ENCODE data around the gene CASKIN1.
A peak's percentile ranks its signal among the peaks of the same experiment; 100 is the strongest.

CASKIN1 gene

GRCh38 chr16:2190659-2191445 lies 5.6 kb downstream of the CASKIN1 start:
- no peak for DNase-seq

GRCh38 chr16:2190002-2190658 lies 6.3 kb downstream of the CASKIN1 start:
- DNase-seq = no peak

DNA sequence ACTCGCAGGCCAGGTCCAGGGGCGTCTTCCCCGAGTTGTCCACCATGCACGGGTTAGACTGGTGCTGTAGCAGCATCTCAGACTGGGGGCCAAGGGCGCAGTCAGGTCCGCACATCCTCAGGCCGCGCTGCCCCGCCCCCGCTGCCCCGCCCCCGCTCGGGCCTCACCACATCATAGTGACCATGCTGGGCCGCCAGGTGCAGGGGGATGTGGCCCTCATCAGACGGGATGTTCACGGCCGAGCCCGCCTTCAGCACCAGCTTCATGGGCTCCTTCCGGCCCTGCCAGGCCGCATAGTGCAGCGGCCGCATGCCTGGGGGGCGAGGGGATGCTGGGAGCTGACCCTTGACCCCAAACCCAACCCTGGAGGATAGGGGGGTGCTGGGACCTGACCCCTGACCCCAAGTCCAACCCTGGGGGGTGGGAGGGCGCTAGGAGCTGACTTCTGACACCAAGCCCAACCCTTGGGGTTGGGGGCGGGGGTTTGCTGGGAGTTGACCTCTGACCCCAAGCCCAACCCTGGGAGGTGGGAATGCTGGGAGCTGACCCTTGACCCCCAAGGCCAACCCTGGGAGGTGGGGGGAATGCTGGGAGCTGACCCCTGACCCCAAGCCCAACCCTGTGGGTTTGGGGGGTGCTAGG lies 7.0 kb downstream of the CASKIN1 start:
- DNase-seq = no peak

GRCh38 chr16:2188395-2188794 lies 8.0 kb downstream of the CASKIN1 start:
- DNase-seq = no peak

GRCh38 chr16:2187212-2187611 lies 9.2 kb downstream of the CASKIN1 start:
- DNase-seq = no peak

DNA sequence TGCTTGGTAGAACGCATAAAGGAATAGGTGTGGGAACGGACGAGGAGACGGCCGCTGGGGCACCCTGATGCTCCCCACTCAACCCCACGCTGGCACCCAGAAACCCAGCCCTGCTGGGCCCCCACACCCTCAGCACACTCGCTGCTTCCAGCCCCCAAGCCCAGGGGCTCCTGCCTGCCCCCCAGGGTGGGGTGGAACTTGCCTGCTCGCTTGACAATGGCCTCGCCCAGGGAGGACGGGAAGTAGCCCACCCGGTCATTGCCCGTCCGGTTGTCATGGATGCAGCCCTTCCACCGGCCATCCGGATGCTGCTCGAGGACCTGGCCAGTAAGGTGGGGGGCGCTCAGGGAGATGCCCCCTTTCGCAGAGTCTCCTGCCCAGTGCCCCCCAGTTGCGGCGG lies 9.9 kb downstream of the CASKIN1 start:
- no peak for DNase-seq

- no peak for DNase-seq
Measured at GRCh38 chr16:2186064-2186463, 10.3 kb downstream of the CASKIN1 start.

- no peak for DNase-seq
Measured at GRCh38 chr16:2184962-2185361, 11.4 kb downstream of the CASKIN1 start.

DNA sequence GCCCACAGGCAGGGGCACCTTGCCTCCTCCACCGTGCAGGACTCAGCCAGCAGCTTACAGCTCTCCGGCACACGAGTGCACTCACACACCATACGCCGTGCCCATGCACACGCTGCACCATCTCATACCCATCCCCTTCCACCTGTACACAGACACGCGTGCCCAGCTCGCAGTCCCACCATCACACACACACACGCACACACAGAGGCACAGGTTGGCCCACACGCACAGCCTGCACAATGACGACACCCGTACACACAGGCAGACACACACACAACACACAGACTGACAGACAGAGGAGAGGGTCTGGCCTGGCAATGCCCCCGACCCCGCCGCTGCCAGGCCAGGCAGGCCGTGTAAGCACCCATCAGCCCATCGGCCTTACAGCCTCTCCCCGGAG lies 12.1 kb downstream of the CASKIN1 start:
- no peak for DNase-seq

DNA sequence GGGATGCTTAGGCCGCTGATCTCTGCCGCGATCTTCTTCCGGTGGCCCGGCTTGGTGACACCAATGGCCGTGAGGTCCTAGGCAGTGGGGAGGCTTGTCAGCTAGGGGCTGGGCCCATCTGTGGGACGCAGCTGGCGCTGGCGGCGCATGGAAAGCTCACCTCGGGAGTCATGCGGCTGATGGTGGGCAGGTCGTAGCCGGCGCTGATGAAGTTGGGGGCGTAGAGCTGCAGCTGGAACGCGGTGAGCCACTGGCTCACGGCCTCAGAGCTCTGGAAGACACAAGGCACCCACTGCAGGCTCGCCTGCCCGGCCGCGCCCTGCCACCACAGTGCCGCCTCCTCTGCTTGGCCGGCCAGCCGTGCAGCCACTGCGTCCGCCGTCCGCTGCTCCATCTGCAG lies 12.7 kb downstream of the CASKIN1 start:
- DNase-seq = no peak

DNA sequence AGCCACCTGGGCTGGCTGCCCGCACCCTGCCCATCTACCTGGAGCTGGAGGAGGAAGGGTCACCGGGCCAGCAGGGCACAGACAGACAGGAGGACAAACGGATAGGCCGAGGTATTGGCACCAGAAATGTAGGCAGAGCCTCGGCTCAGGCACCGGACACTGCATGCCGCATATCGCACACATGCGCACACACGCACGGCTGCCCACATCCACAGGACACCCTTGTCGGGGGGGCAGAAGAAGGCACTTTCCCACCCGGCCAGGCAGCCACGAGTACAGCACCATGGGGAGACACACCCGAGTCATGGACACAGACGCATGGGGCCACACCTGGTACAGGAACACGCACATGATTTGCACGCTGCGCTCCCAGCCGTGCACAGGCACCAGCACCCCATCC lies 14.5 kb downstream of the CASKIN1 start:
- DNase-seq = no peak

- DNase-seq = no peak
Measured at GRCh38 chr16:2180962-2181923, 15.2 kb downstream of the CASKIN1 start.

- DNase-seq = no peak
Measured at GRCh38 chr16:2180461-2180860, 15.9 kb downstream of the CASKIN1 start.

- no peak for DNase-seq
Measured at GRCh38 chr16:2179576-2179975, 16.8 kb downstream of the CASKIN1 start.

DNA sequence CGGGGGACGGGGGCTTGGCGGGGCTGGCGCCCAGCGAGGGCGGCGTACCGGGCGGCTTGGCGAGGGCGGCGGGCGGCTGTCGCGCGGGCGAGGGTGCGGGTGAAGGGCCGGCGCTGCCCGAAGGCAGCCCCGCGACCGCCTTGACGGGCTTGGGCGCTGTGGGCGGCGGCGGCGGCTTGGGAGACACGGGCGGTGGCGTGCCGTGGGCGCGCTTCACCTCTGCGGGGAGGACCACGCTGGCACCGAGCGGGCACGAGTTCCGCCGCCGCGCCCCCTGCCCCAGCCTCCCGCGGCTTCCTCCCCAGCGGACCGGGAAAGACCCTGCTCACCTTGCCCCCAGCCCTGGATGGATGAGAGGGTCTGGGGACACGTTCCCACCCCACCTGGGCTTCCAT lies 17.3 kb downstream of the CASKIN1 start:
- DNase-seq = no peak

- DNase-seq = peak; percentile 49
Measured at GRCh38 chr16:2178321-2179106, 17.9 kb downstream of the CASKIN1 start.

DNA sequence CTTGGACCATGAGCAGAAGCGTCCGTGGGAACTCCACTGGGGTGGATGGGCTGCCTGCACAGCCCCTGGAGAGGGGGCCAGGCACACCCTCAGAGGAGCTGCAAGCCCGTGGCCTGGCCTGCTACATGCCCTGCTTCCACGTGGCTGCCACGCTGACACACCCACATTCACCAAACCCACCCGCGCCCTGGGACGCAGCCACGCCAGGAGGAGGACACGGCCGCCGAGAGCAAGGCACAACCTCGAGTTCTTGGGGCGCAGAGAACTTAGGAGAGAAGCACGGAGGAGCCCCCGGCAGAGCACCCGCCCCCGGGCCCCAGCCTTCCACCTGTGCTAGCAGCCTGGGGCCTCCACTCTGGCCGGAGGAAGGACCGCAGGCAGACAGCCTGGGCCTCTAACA lies 18.8 kb downstream of the CASKIN1 start:
- no peak for DNase-seq

GRCh38 chr16:2177101-2177500 lies 19.3 kb downstream of the CASKIN1 start:
- DNase-seq = no peak

- DNase-seq = no peak
Measured at GRCh38 chr16:2176047-2176446, 20.4 kb downstream of the CASKIN1 start.

GRCh38 chr16:2175454-2175853 lies 21.0 kb downstream of the CASKIN1 start:
- DNase-seq = no peak

GRCh38 chr16:2174396-2175131 lies 21.8 kb downstream of the CASKIN1 start:
- no peak for DNase-seq

All from activated CD4-positive, CD25-positive, alpha-beta regulatory T cell treated with anti-CD3 and anti-CD28 coated beads, Interleukin-2, amount 50 U/mL, for 72 hours (primary cell).